K562 (cell line): ENCODE data around the gene PDGFD. TPM values are rescaled to one million over a fixed set of nuclear protein-coding genes. Genes with fewer than 3 reads are reported as not detected.
A peak's percentile ranks its signal among the peaks of the same experiment; 100 is the strongest.

Source experiments
- ATAC-seq: fragments of 200-7000 bp; cut with Tn5 transposase; 3 replicates; pipeline ENCODE4 v1.9.1; 2020; ENCODE audit warnings: moderate library complexity
- BruUV-seq: library from RNA; stranded (reverse); fragments of 400-500 nt; replicated peaks from 2 replicates; lab custom pipeline; 2021; lab: Mats Ljungman, UMichigan
- CTCF ChIA-PET: fragments of 300-600 bp; formaldehyde crosslinking; extraction: SDS; loops from one replicate; lab custom pipeline; 2021; ENCODE audit warnings: low intra/inter-chr PET ratio; lab: Yijun Ruan, JAX
- POLR2A ChIA-PET: fragments of 300-600, 350-650 bp; sonication (Branson Sonifier 250); formaldehyde crosslinking; extraction: SDS; loops from one replicate; lab custom pipeline; 2021; ENCODE audit warnings: antibody characterized with exemption, inconsistent platforms; lab: Yijun Ruan, JAX
- DNase-seq, 4 experiments: peaks; one replicate each; pipeline versions ENCODE4 v3.0.0 to v3.0.0-alpha.2; 2011 to 2018; ENCODE audit warnings: low spot score in 3 of 4, mixed read lengths in 3 of 4; ENCODE audit errors: extremely low read depth in 1 of 4
- FAIRE-seq: peaks from 2 replicates; lab custom pipeline; 2011; peaks lifted over from hg19 to GRCh38; lab: Jason Lieb, UNC
- H2AFZ ChIP-seq: 2 replicates; pipeline ENCODE4 v1.6.0; 2011; ENCODE audit warnings: low read depth, low read length, control low read depth, inconsistent platforms
- H3K27ac ChIP-seq: fragments of 200-600 bp; 3 replicates; pipeline ENCODE4 v1.8.0; 2011; ENCODE audit warnings: low read depth, mild to moderate bottlenecking, control low read depth, inconsistent platforms, low read length, moderate library complexity, mixed read lengths; ENCODE audit errors: extremely low read depth
- H3K27me3 ChIP-seq, 2 experiments: fragments of 300-600 bp in 1 of 2; 2 replicates in 1 of 2; 3 replicates in 1 of 2; pipeline versions ENCODE4 v1.6.0 to v1.8.0; 2011; ENCODE audit warnings: inconsistent platforms in 2 of 2, low read length in 2 of 2, mild to moderate bottlenecking in 1 of 2, mixed read lengths in 1 of 2, moderate library complexity in 1 of 2; ENCODE audit not compliant: control insufficient read depth in 2 of 2, insufficient read depth in 2 of 2
- H3K36me3 ChIP-seq: fragments of 300-600 bp; 3 replicates; pipeline ENCODE4 v1.8.0; 2011; ENCODE audit warnings: mild to moderate bottlenecking, low read length, inconsistent platforms; ENCODE audit not compliant: control insufficient read depth, insufficient read depth
- H3K4me1 ChIP-seq, 2 experiments: fragments of 200-600 bp in 1 of 2; replicated peaks in 1 of 2; 2 replicates in 1 of 2; 3 replicates in 1 of 2; pipeline versions ENCODE4 v1.5.1 to v1.8.0; 2011; ENCODE audit warnings: inconsistent platforms in 2 of 2, low read length in 2 of 2, mild to moderate bottlenecking in 1 of 2, mixed read lengths in 1 of 2, moderate library complexity in 1 of 2; ENCODE audit not compliant: control insufficient read depth in 2 of 2, insufficient read depth in 2 of 2
- H3K4me2 ChIP-seq: 2 replicates; pipeline ENCODE4 v1.6.1; 2011; ENCODE audit warnings: low read length, control low read depth, inconsistent platforms, mixed read lengths; ENCODE audit not compliant: insufficient read depth
- H3K4me3 ChIP-seq: fragments of 200-600 bp; sonication (generic), shearing (Covaris generic); 2 replicates; pipeline ENCODE4 v1.5.1; 2016; ENCODE audit warnings: control low read depth, inconsistent platforms
- H3K79me2 ChIP-seq: fragments of 200-600 bp; 3 replicates; pipeline ENCODE4 v1.8.0; 2011; ENCODE audit warnings: low read length, inconsistent platforms; ENCODE audit not compliant: control insufficient read depth, insufficient read depth
- H3K9ac ChIP-seq, 2 experiments: 2 replicates each; pipeline versions ENCODE4 v1.6.0 to v1.6.1; 2011; ENCODE audit warnings: low read depth in 2 of 2, low read length in 2 of 2, control low read depth in 1 of 2, inconsistent platforms in 1 of 2, mild to moderate bottlenecking in 1 of 2, mixed read lengths in 1 of 2; ENCODE audit not compliant: insufficient read depth in 1 of 2
- H3K9me1 ChIP-seq: one replicate; pipeline ENCODE4 v1.6.0; 2011; ENCODE audit warnings: inconsistent platforms, mild to moderate bottlenecking, low read length, moderate library complexity; ENCODE audit not compliant: control insufficient read depth, insufficient read depth
- H3K9me3 ChIP-seq: replicated peaks from 2 replicates; pipeline ENCODE4 v1.5.1; 2011; ENCODE audit warnings: low read depth, low read length, inconsistent platforms; ENCODE audit not compliant: control insufficient read depth, insufficient read depth
- H4K20me1 ChIP-seq: replicated peaks from 2 replicates; pipeline ENCODE4 v1.6.1; 2011; ENCODE audit warnings: low read length, inconsistent platforms, mixed read lengths; ENCODE audit not compliant: control insufficient read depth, insufficient read depth
- E2F6 ChIP-seq, 2 experiments: IDR thresholded peaks; 2 replicates each; pipeline ENCODE4 v1.6.1; 2011; ENCODE audit warnings: borderline replicate concordance in 1 of 2, control low read depth in 1 of 2, low read depth in 1 of 2, low read length in 1 of 2, mild to moderate bottlenecking in 1 of 2, mixed read lengths in 1 of 2, moderate library complexity in 1 of 2; ENCODE audit not compliant: insufficient read depth in 1 of 2, insufficient read length in 1 of 2, poor library complexity in 1 of 2, severe bottlenecking in 1 of 2; ENCODE audit errors: extremely low read depth in 1 of 2
- RAD21 ChIP-seq, 2 experiments: fragments of 250-450 bp in 1 of 2; fragments of 450-650 bp in 1 of 2; sonication (Bioruptor Pico) in 1 of 2; formaldehyde crosslinking in 1 of 2; IDR thresholded peaks in 1 of 2; conservative IDR thresholded peaks in 1 of 2; 2 replicates each; pipeline versions ENCODE4 v1.4.0 to v1.8.0; 2020 to 2022; ENCODE audit warnings: mild to moderate bottlenecking in 2 of 2, moderate library complexity in 1 of 2
- RB1 ChIP-seq: fragments of 450-650 bp; IDR thresholded peaks from 2 replicates; pipeline ENCODE4 v1.6.1; 2017; ENCODE audit warnings: low read depth, mild to moderate bottlenecking
- ZNF143 ChIP-seq: sonication (generic); formaldehyde crosslinking; IDR thresholded peaks from 2 replicates; pipeline ENCODE4 v1.9.0; 2022; ENCODE audit warnings: mild to moderate bottlenecking, missing genetic modification reagents
- ZNF165 ChIP-seq: fragments of 250-450 bp; sonication (Bioruptor Pico); IDR thresholded peaks from 2 replicates; pipeline ENCODE4 v1.4.0; 2020; ENCODE audit warnings: borderline replicate concordance
- ZNF354B ChIP-seq: fragments of 250-450 bp; sonication (Bioruptor Pico); IDR thresholded peaks from 2 replicates; pipeline ENCODE4 v1.4.0; 2020
- in situ Hi-C: fragments of 300-500 bp; cut with MboI; formaldehyde crosslinking; loops from 4 replicates; pipeline ENCODE4 v1.15.0; 2018; ENCODE audit warnings: inconsistent platforms, mixed read lengths
- intact Hi-C: fragments of 100-400 bp; cut with micrococcal nuclease; formaldehyde crosslinking; loops from 2 replicates; pipeline ENCODE4 v1.14.2; 2022
- polyA plus RNA-seq, 8 experiments: library from polyadenylated mRNA; depleted of rRNA in 4 of 8; stranded (reverse) in 5 of 8; unstranded in 3 of 8; fragments of >200 nt; fragmentation: Nextera tagmentation in 2 of 8; fragmentation: Illumina TruSeq in 1 of 8; extraction: Ambion mirVana in 2 of 8; extraction: Trizol in 1 of 8; gene quantifications; 2 replicates each; pipeline versions ENCODE4 v1.2.1 to v1.2.3, GENCODE V29; 2011 to 2014; ENCODE audit warnings: inconsistent platforms in 1 of 8, missing spikeins in 1 of 8
- total RNA-seq, 7 experiments: library from RNA; depleted of rRNA in 6 of 7; stranded (reverse); fragments of >200 nt in 6 of 7; fragmentation: Illumina TruSeq in 2 of 7; extraction: Trizol in 2 of 7; gene quantifications; 2 replicates each; pipeline versions ENCODE4 v1.2.1 to v1.2.3, GENCODE V29; 2011 to 2021; ENCODE audit warnings: low replicate concordance in 1 of 7

Gene PDGFD
- total and polyA plus RNA-seq, 9 of the 15 experiments (the other 6 are each of a cell fraction or from before 2014, with no cell fraction given): 0.11 TPM; not detected in 8

- TF ChIP-seq ZNF165 (CRISPR knock-in tag) (no peak), ZNF354B (CRISPR knock-in tag) (no peak), E2F6 (IDR thresholded peaks at IDR 0.05; ENCODE audit: borderline replicate concordance in 1 of 2, extremely low read depth in 1 of 2, insufficient read depth in 1 of 2, insufficient read length in 1 of 2, low read depth in 1 of 2, low read length in 1 of 2, poor library complexity in 1 of 2, severe bottlenecking in 1 of 2) (no peak), RB1 (no peak)
Observed at GRCh38 chr11:103878646-103879045, 285.3 kb downstream of the PDGFD start (continued).

DNA sequence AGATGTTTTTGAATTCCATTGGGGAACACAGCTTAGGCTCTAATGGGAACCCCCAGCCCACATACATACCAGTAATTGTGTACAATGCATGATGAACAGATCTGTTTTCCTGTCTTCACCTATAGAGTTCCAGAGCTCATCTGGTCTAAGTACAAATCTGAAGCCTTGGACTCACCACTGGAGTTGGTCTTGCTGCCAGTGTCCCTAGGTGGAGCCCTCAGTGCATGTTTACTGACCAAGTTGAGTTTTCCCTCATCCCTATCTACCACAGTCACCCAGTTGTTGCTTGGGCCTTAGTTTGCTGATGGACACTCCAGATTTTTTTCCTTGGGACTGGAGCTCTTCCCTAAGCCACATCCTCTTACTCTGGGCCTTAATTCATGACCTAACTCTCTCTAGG is 286.7 kb downstream of the PDGFD start:
- no peak overlapping the region for H3K9ac ChIP-seq
- no peaks in the 10 kb centered on the region for H3K9me1 ChIP-seq
- H3K79me2 ChIP-seq: no peaks in the 10 kb centered on the region
- in situ Hi-C loops: no loop called here
- H3K36me3 ChIP-seq: no peaks in the 10 kb centered on the region
- ChIA-PET POLR2A (no interaction called here), CTCF (no interaction called here)
- TF ChIP-seq RAD21 (CRISPR knock-in tag; conservative IDR thresholded peaks at IDR 0.05 in 1 of 2, IDR thresholded peaks at IDR 0.05 in 1 of 2): peak in 1 of 2 experiments; percentile 26; a peak in 3 of 4 replicates
- no peak for TF ChIP-seq ZNF143 (CRISPR knock-in tag)
- H3K27me3 ChIP-seq: no peaks in the 10 kb centered on the region
- DNase-seq (no peak), FAIRE-seq (no peak), ATAC-seq (no peak)
- no peak overlapping the region for H3K4me3 ChIP-seq
- intact Hi-C loops: no loop called here
- no peak overlapping the region for H2AFZ ChIP-seq
- no TSS peak for BruUV-seq
- H3K4me1 ChIP-seq: no peaks in the 10 kb centered on the region
- no peaks in the 10 kb centered on the region for H3K9me3 ChIP-seq
- H4K20me1 ChIP-seq: no peaks in the 10 kb centered on the region
- H3K4me2 ChIP-seq: no peak overlapping the region
- H3K27ac ChIP-seq: no peak overlapping the region
